HepG2 (cell line): ENCODE measurements around the gene SATB2. TPM values are rescaled to one million over a fixed set of nuclear protein-coding genes. Genes with fewer than 3 reads are reported as not detected.
A peak's percentile ranks its signal among the peaks of the same experiment; 100 is the strongest.

ENCODE experiments used
- ATAC-seq: fragments of 200-7000 bp; cut with Tn5 transposase; 3 replicates; pipeline ENCODE4 v1.9.1; 2020; ENCODE audit warnings: mild to moderate bottlenecking, moderate library complexity
- BruUV-seq: library from RNA; stranded (reverse); fragments of 400-500 nt; replicated peaks from 2 replicates; lab custom pipeline; 2021; lab: Mats Ljungman, UMichigan
- CTCF ChIA-PET: fragments of 300-600 bp; formaldehyde crosslinking; extraction: SDS; loops from one replicate; lab custom pipeline; 2021; ENCODE audit warnings: low total read pairs, inconsistent platforms, low intra/inter-chr PET ratio; lab: Yijun Ruan, JAX
- POLR2A ChIA-PET: fragments of 350-600 bp; sonication (Branson Sonifier 250); formaldehyde crosslinking; loops from one replicate; lab custom pipeline; 2020; ENCODE audit warnings: antibody characterized with exemption, inconsistent platforms; lab: Yijun Ruan, JAX
- DNase-seq: peaks from one replicate; pipeline ENCODE4 v3.0.0-alpha.2; 2015; ENCODE audit warnings: low spot score
- FAIRE-seq: peaks from 3 replicates; lab custom pipeline; 2011; peaks lifted over from hg19 to GRCh38; lab: Jason Lieb, UNC
- H2AFZ ChIP-seq: one replicate; pipeline ENCODE4 v1.6.1; 2011; ENCODE audit warnings: low read length, inconsistent platforms
- H3K27ac ChIP-seq: fragments of 300-600 bp; 3 replicates; pipeline ENCODE4 v1.8.0; 2011; ENCODE audit warnings: mixed run types, mild to moderate bottlenecking, mixed read lengths, low read length, inconsistent platforms; ENCODE audit not compliant: insufficient read depth; ENCODE audit errors: extremely low read length
- H3K27me3 ChIP-seq, 2 experiments: fragments of 200-600 bp in 1 of 2; 2 replicates in 1 of 2; 3 replicates in 1 of 2; pipeline versions ENCODE4 v1.6.0 to v1.8.0; 2011; ENCODE audit warnings: low read length in 2 of 2, mild to moderate bottlenecking in 2 of 2, moderate library complexity in 2 of 2, inconsistent platforms in 1 of 2; ENCODE audit not compliant: insufficient read depth in 2 of 2, control insufficient read depth in 1 of 2
- H3K36me3 ChIP-seq, 2 experiments: fragments of 200-600 bp in 1 of 2; replicated peaks in 1 of 2; 2 replicates in 1 of 2; 3 replicates in 1 of 2; pipeline versions ENCODE4 v1.5.1 to v1.8.0; 2011; ENCODE audit warnings: low read length in 2 of 2, inconsistent platforms in 1 of 2; ENCODE audit not compliant: insufficient read depth in 2 of 2, control insufficient read depth in 1 of 2
- H3K4me1 ChIP-seq: 2 replicates; pipeline ENCODE4 v1.5.1; 2012; ENCODE audit warnings: low read length, inconsistent platforms; ENCODE audit not compliant: insufficient read depth
- H3K4me2 ChIP-seq: 2 replicates; pipeline ENCODE4 v1.6.0; 2011; ENCODE audit warnings: low read depth, low read length, inconsistent platforms
- H3K4me3 ChIP-seq, 3 experiments: fragments of 200-600 bp in 1 of 3; sonication (generic), shearing (Covaris generic) in 1 of 3; replicated peaks in 1 of 3; 2 replicates each; pipeline ENCODE4 v1.5.1; 2011 to 2016; ENCODE audit warnings: low read length in 3 of 3, inconsistent platforms in 2 of 3, low read depth in 2 of 3, mild to moderate bottlenecking in 2 of 3, control low read depth in 1 of 3, mixed read lengths in 1 of 3; ENCODE audit not compliant: insufficient read depth in 1 of 3
- H3K79me2 ChIP-seq: one replicate; pipeline ENCODE4 v1.6.1; 2011; ENCODE audit warnings: low read length, inconsistent platforms; ENCODE audit not compliant: insufficient read depth
- H3K9ac ChIP-seq: 2 replicates; pipeline ENCODE4 v1.6.0; 2011; ENCODE audit warnings: mild to moderate bottlenecking, low read depth, low read length, inconsistent platforms; ENCODE audit not compliant: insufficient read depth
- H3K9me3 ChIP-seq: 2 replicates; pipeline ENCODE4 v1.5.1; 2012; ENCODE audit warnings: mild to moderate bottlenecking, low read length
- H4K20me1 ChIP-seq: 2 replicates; pipeline ENCODE4 v1.6.0; 2011; ENCODE audit warnings: inconsistent platforms, mild to moderate bottlenecking, low read length, moderate library complexity; ENCODE audit not compliant: insufficient read depth
- AHR ChIP-seq: IDR thresholded peaks from 2 replicates; pipeline ENCODE4 v1.6.1; 2018; ENCODE audit warnings: missing genetic modification reagents, missing compliant biosample characterization
- CENPT ChIP-seq: sonication (generic); formaldehyde crosslinking; IDR thresholded peaks from 2 replicates; pipeline ENCODE4 v1.8.0; 2022; ENCODE audit warnings: low read depth, mild to moderate bottlenecking, moderate library complexity, missing genetic modification reagents
- KMT2A ChIP-seq: sonication (generic); formaldehyde crosslinking; IDR thresholded peaks from 2 replicates; pipeline ENCODE4 v1.4.0; 2020; ENCODE audit warnings: missing genetic modification reagents
- MAFF ChIP-seq: IDR thresholded peaks from 2 replicates; pipeline ENCODE4 v1.6.1; 2011; ENCODE audit warnings: low read depth, low read length, improper control_type of control experiment
- MAFK ChIP-seq, 2 experiments: IDR thresholded peaks in 1 of 2; conservative IDR thresholded peaks in 1 of 2; 2 replicates each; pipeline ENCODE4 v1.6.1; 2011; ENCODE audit warnings: improper control_type of control experiment in 2 of 2, low read length in 2 of 2
- MIER2 ChIP-seq: IDR thresholded peaks from 2 replicates; pipeline ENCODE4 v1.6.1; 2016; ENCODE audit warnings: missing biosample characterization, missing genetic modification reagents
- MNT ChIP-seq: fragments of 450-650 bp; IDR thresholded peaks from 2 replicates; pipeline ENCODE4 v1.6.1; 2016
- TSC22D2 ChIP-seq: sonication (generic); formaldehyde crosslinking; IDR thresholded peaks from 2 replicates; pipeline ENCODE4 v1.5.1; 2020; ENCODE audit warnings: missing genetic modification reagents, mild to moderate bottlenecking, borderline replicate concordance
- XBP1 ChIP-seq: sonication (generic); formaldehyde crosslinking; IDR thresholded peaks from 2 replicates; pipeline ENCODE4 v1.5.0; 2020; ENCODE audit warnings: missing genetic modification reagents
- ZNF510 ChIP-seq: sonication (generic); formaldehyde crosslinking; IDR thresholded peaks from 2 replicates; pipeline ENCODE4 v1.4.0; 2020; ENCODE audit warnings: low read depth, mild to moderate bottlenecking, missing genetic modification reagents
- WGBS: methylation state at CpG from one replicate; pipeline ENCODE4 v1.1.6; 2017; ENCODE audit warnings: low lambda C conversion rate; 5-methylcytosine and 5-hydroxymethylcytosine counted together
- in situ Hi-C: cut with HindIII; loops from 2 replicates; pipeline ENCODE4 v1.10.0; 2017; ENCODE audit warnings: low pct_unique_long_range_greater_than_20kb; ENCODE audit not compliant: extremely low pct_ligation_motif_present
- intact Hi-C: fragments of 100-400 bp; cut with micrococcal nuclease; formaldehyde crosslinking; loops from one replicate; pipeline ENCODE4 v1.10.0; 2022; ENCODE audit not compliant: unreplicated experiment
- polyA plus RNA-seq, 8 experiments: library from polyadenylated mRNA; depleted of rRNA in 3 of 8; stranded (reverse) in 7 of 8; unstranded in 1 of 8; fragments of >200 nt; fragmentation: Illumina TruSeq in 4 of 8; extraction: Trizol in 4 of 8; gene quantifications; 2 replicates each; pipeline versions ENCODE4 v1.2.1 to v1.2.3, GENCODE V29; 2011 to 2016; ENCODE audit warnings: low read depth in 4 of 8, missing spikeins in 1 of 8, mixed read lengths in 1 of 8; ENCODE audit not compliant: insufficient read depth in 1 of 8
- total RNA-seq, 5 experiments: library from RNA; depleted of rRNA; stranded (reverse); fragments of >200 nt; fragmentation: Illumina TruSeq; extraction: Trizol; gene quantifications; 2 replicates each; pipeline ENCODE4 v1.2.3, GENCODE V29; 2016; ENCODE audit warnings: low read depth in 1 of 5
- TF ChIP-seq, protein P1 (sequence below): sonication (generic); formaldehyde crosslinking; conservative IDR thresholded peaks from 2 replicates; pipeline ENCODE4 v1.8.0; 2022; ENCODE audit warnings: low read depth, missing genetic modification reagents
- TF ChIP-seq, protein P2 (sequence below), 2 experiments: sonication (generic) in 1 of 2; formaldehyde crosslinking in 1 of 2; IDR thresholded peaks; 2 replicates each; pipeline versions ENCODE4 v1.4.0 to v1.6.1; 2018 to 2020; ENCODE audit warnings: missing genetic modification reagents in 2 of 2, borderline replicate concordance in 1 of 2, low read depth in 1 of 2, mild to moderate bottlenecking in 1 of 2, missing biosample characterization in 1 of 2

SATB2 gene
- total and polyA plus RNA-seq, 2 of the 13 experiments (the other 11 are each of a cell fraction or from before 2014, with no cell fraction given), result 2.5 to 5.5 TPM

DNA sequence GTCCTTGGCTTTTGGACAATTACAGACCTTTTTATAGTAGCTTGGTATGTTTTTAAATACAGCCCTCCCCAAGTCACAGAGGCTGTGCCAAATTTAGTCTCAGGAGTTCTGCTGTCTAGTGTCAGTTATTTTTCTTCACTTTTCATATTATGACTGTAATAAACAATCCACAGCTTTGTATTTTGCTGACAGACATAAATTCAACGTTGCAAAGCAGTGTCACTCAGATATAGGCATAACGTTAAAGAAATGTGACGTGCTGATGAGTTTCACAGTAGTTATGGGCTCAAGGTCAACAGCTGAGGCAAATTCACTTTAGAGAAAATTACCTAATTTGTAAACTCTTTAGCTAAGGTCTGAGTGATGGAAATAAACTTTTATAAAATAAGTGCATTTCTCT is 151.6 kb downstream of the SATB2 start:
- ATAC-seq, result no peak
- Histone ChIP-seq H3K4me3 (no peak overlapping the region), H3K27me3 (no peaks in the 10 kb centered on the region), H3K79me2 (no peaks in the 10 kb centered on the region), H3K4me1 (no peaks in the 10 kb centered on the region)
- intact Hi-C loops, result no loop called here
- CTCF ChIA-PET, result no interaction called here
- TF ChIP-seq MAFK (conservative IDR thresholded peaks at IDR 0.05 in 1 of 2, IDR thresholded peaks at IDR 0.05 in 1 of 2; ENCODE audit: low read length in 2 of 2) (peak; percentile 75 to 80), MAFF (peak; percentile 68), MIER2 (CRISPR knock-in tag) (no peak), ZNF510 (no peak)
- TF ChIP-seq, all 625 proteins: peak for 2
- no TSS peak for BruUV-seq
- Histone ChIP-seq H3K9me3 (no peaks in the 10 kb centered on the region), H4K20me1 (no peaks in the 10 kb centered on the region), H3K9ac (no peak overlapping the region), H2AFZ (no peak overlapping the region), H3K36me3 (no peaks in the 10 kb centered on the region), H3K4me2 (no peak overlapping the region), H3K27ac (no peak overlapping the region)
- 49% methylated on average over 3 of the region's 3 CpGs for WGBS
- POLR2A ChIA-PET, result no interaction called here
- DNase-seq (no peak), FAIRE-seq (no peak)
- in situ Hi-C loops, result no loop called here

DNA sequence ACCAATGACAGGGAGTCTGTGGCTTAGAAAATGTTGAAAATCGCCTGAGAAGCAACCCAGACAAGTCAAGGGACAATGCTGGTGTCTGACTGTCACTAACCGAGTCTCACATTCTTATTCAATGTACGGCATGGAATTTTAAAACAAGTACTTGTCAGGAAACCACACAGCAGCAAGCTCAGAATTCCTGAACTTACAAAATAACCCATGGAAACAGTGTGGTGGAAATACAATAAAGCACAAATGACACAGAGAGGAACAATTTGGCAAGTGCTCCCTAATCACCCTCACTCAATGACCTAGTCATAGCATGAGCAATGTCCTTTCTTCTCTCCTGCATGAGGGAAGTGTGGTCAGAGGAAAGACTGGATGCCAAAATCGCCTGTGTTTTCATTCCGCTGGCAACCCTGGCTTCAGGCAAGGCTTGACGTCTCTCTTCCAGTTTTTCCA is 154.0 kb downstream of the SATB2 start:
- no peak for DNase-seq
- intact Hi-C loops, result no loop called here
- in situ Hi-C loops, result no loop called here
- no peak for TF ChIP-seq AHR
- TF ChIP-seq, protein P1, sequence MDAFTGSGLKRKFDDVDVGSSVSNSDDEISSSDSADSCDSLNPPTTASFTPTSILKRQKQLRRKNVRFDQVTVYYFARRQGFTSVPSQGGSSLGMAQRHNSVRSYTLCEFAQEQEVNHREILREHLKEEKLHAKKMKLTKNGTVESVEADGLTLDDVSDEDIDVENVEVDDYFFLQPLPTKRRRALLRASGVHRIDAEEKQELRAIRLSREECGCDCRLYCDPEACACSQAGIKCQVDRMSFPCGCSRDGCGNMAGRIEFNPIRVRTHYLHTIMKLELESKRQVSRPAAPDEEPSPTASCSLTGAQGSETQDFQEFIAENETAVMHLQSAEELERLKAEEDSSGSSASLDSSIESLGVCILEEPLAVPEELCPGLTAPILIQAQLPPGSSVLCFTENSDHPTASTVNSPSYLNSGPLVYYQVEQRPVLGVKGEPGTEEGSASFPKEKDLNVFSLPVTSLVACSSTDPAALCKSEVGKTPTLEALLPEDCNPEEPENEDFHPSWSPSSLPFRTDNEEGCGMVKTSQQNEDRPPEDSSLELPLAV (CRISPR knock-in tag), result no peak
- no peak for TF ChIP-seq XBP1 (CRISPR knock-in tag)
- TF ChIP-seq TSC22D2 (CRISPR knock-in tag), result no peak
- TF ChIP-seq MNT, result no peak
- no peak for TF ChIP-seq KMT2A
- TF ChIP-seq CENPT, result no peak
- TF ChIP-seq, protein P2, sequence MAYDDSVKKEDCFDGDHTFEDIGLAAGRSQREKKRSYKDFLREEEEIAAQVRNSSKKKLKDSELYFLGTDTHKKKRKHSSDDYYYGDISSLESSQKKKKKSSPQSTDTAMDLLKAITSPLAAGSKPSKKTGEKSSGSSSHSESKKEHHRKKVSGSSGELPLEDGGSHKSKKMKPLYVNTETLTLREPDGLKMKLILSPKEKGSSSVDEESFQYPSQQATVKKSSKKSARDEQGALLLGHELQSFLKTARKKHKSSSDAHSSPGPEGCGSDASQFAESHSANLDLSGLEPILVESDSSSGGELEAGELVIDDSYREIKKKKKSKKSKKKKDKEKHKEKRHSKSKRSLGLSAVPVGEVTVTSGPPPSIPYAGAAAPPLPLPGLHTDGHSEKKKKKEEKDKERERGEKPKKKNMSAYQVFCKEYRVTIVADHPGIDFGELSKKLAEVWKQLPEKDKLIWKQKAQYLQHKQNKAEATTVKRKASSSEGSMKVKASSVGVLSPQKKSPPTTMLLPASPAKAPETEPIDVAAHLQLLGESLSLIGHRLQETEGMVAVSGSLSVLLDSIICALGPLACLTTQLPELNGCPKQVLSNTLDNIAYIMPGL (CRISPR knock-in tag; IDR thresholded peaks at IDR 0.05; ENCODE audit: borderline replicate concordance in 1 of 2, low read depth in 1 of 2), result no peak
- WGBS, result 65% methylated on average over 6 of the region's 6 CpGs
- no peaks in the 10 kb centered on the region for H3K9me3 ChIP-seq
- ChIA-PET POLR2A (no interaction called here), CTCF (no interaction called here)
- H3K79me2 ChIP-seq, result no peaks in the 10 kb centered on the region
- FAIRE-seq, result no peak
- H3K27ac ChIP-seq, result no peak overlapping the region
- no peaks in the 10 kb centered on the region for H3K4me1 ChIP-seq
- no peak for ATAC-seq
- no peaks in the 10 kb centered on the region for H3K36me3 ChIP-seq
- no peaks in the 10 kb centered on the region for H4K20me1 ChIP-seq
- no peak overlapping the region for H3K9ac ChIP-seq
- H2AFZ ChIP-seq, result no peak overlapping the region
- H3K27me3 ChIP-seq, result no peaks in the 10 kb centered on the region
- no peak overlapping the region for H3K4me3 ChIP-seq
- BruUV-seq, result no TSS peak
- no peak overlapping the region for H3K4me2 ChIP-seq
